Prostate gland (tissue), 2 donors: ENCODE results near the gene PRR32.

ENCODE experiments used
- CTCF ChIP-seq, 4 experiments: fragments of 200-600 bp in 2 of 4; fragments of 450-650 bp in 2 of 4; sonication (generic) in 2 of 4; IDR thresholded peaks; 1 replicate in 3 of 4; 2 replicates in 1 of 4; pipeline ENCODE4 v1.5.1; 2016 to 2019; ENCODE audit warnings: antibody characterized with exemption in 4 of 4, mild to moderate bottlenecking in 2 of 4, moderate library complexity in 2 of 4
- POLR2A ChIP-seq: fragments of 450-650 bp; IDR thresholded peaks from one replicate; pipeline ENCODE4 v1.6.1; 2016; ENCODE audit warnings: antibody characterized with exemption, mild to moderate bottlenecking
- POLR2AphosphoS5 ChIP-seq: sonication (generic); formaldehyde crosslinking; IDR thresholded peaks from one replicate; pipeline ENCODE4 v1.6.1; 2017; ENCODE audit warnings: antibody characterized with exemption

- no peak for TF ChIP-seq POLR2AphosphoS5
- TF ChIP-seq POLR2A: no peak
- no peak for TF ChIP-seq CTCF (IDR thresholded peaks at IDR 0.05)
Observed at GRCh38 chrX:126819429-126819828, at the start of gene PRR32.
